Endothelial cell of umbilical vein (primary cell): ENCODE measurements around the gene CLEC20A. TPM values are rescaled to one million over a fixed set of nuclear protein-coding genes. Genes with fewer than 3 reads are reported as not detected.

Experiments
- BruUV-seq: library from RNA; stranded (reverse); fragments of 400-500 nt; replicated peaks from 2 replicates; lab custom pipeline; 2021; lab: Mats Ljungman, UMichigan
- CTCF ChIA-PET: fragments of 300-600, 350-600 bp; sonication (Branson Sonifier 250); formaldehyde crosslinking; loops from one replicate; lab custom pipeline; 2021; ENCODE audit warnings: antibody characterized with exemption, inconsistent platforms; lab: Charles Lee
- POLR2A ChIA-PET: fragments of 300-600, 350-600 bp; sonication (Branson Sonifier 250); formaldehyde crosslinking; loops from one replicate; lab custom pipeline; 2021; ENCODE audit warnings: antibody characterized with exemption, inconsistent platforms; lab: Charles Lee
- DNase-seq: peaks from one replicate; pipeline ENCODE4 v3.0.0-alpha.2; 2011; ENCODE audit warnings: low read depth, low spot score
- FAIRE-seq: peaks from 2 replicates; lab custom pipeline; 2011; peaks lifted over from hg19 to GRCh38; lab: Jason Lieb, UNC
- H2AFZ ChIP-seq: 2 replicates; pipeline ENCODE4 v1.6.0; 2012; ENCODE audit warnings: low read depth, low read length, control low read depth, inconsistent platforms
- H3K27ac ChIP-seq: 2 replicates; pipeline ENCODE4 v1.5.1; 2011; ENCODE audit warnings: low read depth, mild to moderate bottlenecking, control low read depth, low read length, moderate library complexity; ENCODE audit not compliant: insufficient read depth
- H3K27me3 ChIP-seq, 2 experiments: 2 replicates each; pipeline versions ENCODE4 v1.6.0 to v1.6.1; 2011; ENCODE audit warnings: low read length in 2 of 2, mixed read lengths in 1 of 2; ENCODE audit not compliant: control insufficient read depth in 2 of 2, insufficient read depth in 2 of 2
- H3K36me3 ChIP-seq, 2 experiments: 2 replicates in 1 of 2; 3 replicates in 1 of 2; pipeline ENCODE4 v1.5.1; 2011; ENCODE audit warnings: low read length in 2 of 2, mild to moderate bottlenecking in 1 of 2, moderate library complexity in 1 of 2; ENCODE audit not compliant: control insufficient read depth in 2 of 2, insufficient read depth in 2 of 2; ENCODE audit errors: extremely low read depth in 1 of 2
- H3K4me1 ChIP-seq: 3 replicates; pipeline ENCODE4 v1.5.1; 2011; ENCODE audit warnings: mild to moderate bottlenecking, low read length; ENCODE audit not compliant: control insufficient read depth, insufficient read depth; ENCODE audit errors: extremely low read depth
- H3K4me2 ChIP-seq: 2 replicates; pipeline ENCODE4 v1.6.1; 2011; ENCODE audit warnings: low read length, control low read depth, mixed read lengths; ENCODE audit not compliant: insufficient read depth
- H3K4me3 ChIP-seq, 3 experiments: fragments of 200-600 bp in 1 of 3; sonication (generic), shearing (Covaris generic) in 1 of 3; replicated peaks in 1 of 3; 2 replicates each; pipeline ENCODE4 v1.5.1; 2011 to 2016; ENCODE audit warnings: control low read depth in 3 of 3, low read length in 3 of 3, mild to moderate bottlenecking in 2 of 3, inconsistent platforms in 1 of 3, low read depth in 1 of 3, moderate library complexity in 1 of 3; ENCODE audit not compliant: insufficient read depth in 1 of 3
- H3K79me2 ChIP-seq: 2 replicates; pipeline ENCODE4 v1.6.0; 2012; ENCODE audit warnings: low read length, inconsistent platforms; ENCODE audit not compliant: control insufficient read depth, insufficient read depth
- H3K9ac ChIP-seq: replicated peaks from 2 replicates; pipeline ENCODE3; 2011; ENCODE audit warnings: low read length, control low read depth; ENCODE audit not compliant: insufficient read depth; ENCODE audit errors: extremely low read depth
- H3K9me1 ChIP-seq: replicated peaks from 3 replicates; pipeline ENCODE4 v1.6.0; 2011; ENCODE audit warnings: mild to moderate bottlenecking, low read length; ENCODE audit not compliant: control insufficient read depth, insufficient read depth; ENCODE audit errors: extremely low read depth
- H3K9me3 ChIP-seq: replicated peaks from 2 replicates; pipeline ENCODE4 v1.5.1; 2012; ENCODE audit warnings: low read length, inconsistent platforms; ENCODE audit not compliant: control insufficient read depth, insufficient read depth
- H4K20me1 ChIP-seq: replicated peaks from 2 replicates; pipeline ENCODE3; 2011; ENCODE audit warnings: mild to moderate bottlenecking, low read length; ENCODE audit not compliant: control insufficient read depth, insufficient read depth; ENCODE audit errors: extremely low read depth
- CTCF ChIP-seq, 2 donors: IDR thresholded peaks; 1 replicate in 1 of 2; 2 replicates in 1 of 2; pipeline ENCODE4 v1.5.1; 2011; ENCODE audit warnings: low read length in 2 of 2, mild to moderate bottlenecking in 2 of 2, moderate library complexity in 2 of 2, control low read depth in 1 of 2, inconsistent platforms in 1 of 2, low read depth in 1 of 2; ENCODE audit not compliant: insufficient read depth in 1 of 2; ENCODE audit errors: extremely low read depth in 1 of 2
- EZH2 ChIP-seq: IDR thresholded peaks from 2 replicates; pipeline ENCODE4 v1.6.1; 2012; ENCODE audit warnings: borderline replicate concordance, low read depth, mild to moderate bottlenecking, moderate library complexity, low read length, inconsistent platforms; ENCODE audit not compliant: severe bottlenecking
- FOS ChIP-seq: IDR thresholded peaks from 2 replicates; pipeline ENCODE4 v1.6.1; 2011; ENCODE audit warnings: mild to moderate bottlenecking, low read length, moderate library complexity, borderline replicate concordance; ENCODE audit not compliant: insufficient read depth
- GATA2 ChIP-seq: IDR thresholded peaks from 2 replicates; pipeline ENCODE4 v1.7.0; 2011; ENCODE audit warnings: low read depth, mild to moderate bottlenecking, moderate library complexity, mixed read lengths, low read length; ENCODE audit not compliant: insufficient read length, insufficient read depth
- JUN ChIP-seq: IDR thresholded peaks from 2 replicates; pipeline ENCODE4 v1.6.1; 2011; ENCODE audit warnings: borderline replicate concordance, low read depth; ENCODE audit not compliant: insufficient read length, insufficient read depth
- MAX ChIP-seq: IDR thresholded peaks from 2 replicates; pipeline ENCODE4 v1.6.1; 2011; ENCODE audit not compliant: insufficient read depth, insufficient read length
- MYC ChIP-seq: IDR thresholded peaks from one replicate; pipeline ENCODE4 v1.6.1; 2011; ENCODE audit warnings: mild to moderate bottlenecking, low read depth, low read length
- POLR2A ChIP-seq: IDR thresholded peaks from 2 replicates; pipeline ENCODE4 v1.6.1; 2012; ENCODE audit warnings: low read depth, mild to moderate bottlenecking, control low read depth, low read length
- POLR2AphosphoS5 ChIP-seq: IDR thresholded peaks from 2 replicates; pipeline ENCODE4 v1.6.1; 2012; ENCODE audit warnings: low read depth, mild to moderate bottlenecking, control low read depth, low read length, moderate library complexity; ENCODE audit not compliant: insufficient read depth
- dilution Hi-C: fragments of 300-500 bp; cut with MboI; formaldehyde crosslinking; loops from one replicate; pipeline ENCODE4 v1.15.0; 2019; ENCODE audit warnings: low sequenced_read_pairs; ENCODE audit not compliant: extremely low pct_ligation_motif_present
- intact Hi-C: fragments of 100-400 bp; cut with micrococcal nuclease; formaldehyde crosslinking; loops from one replicate; pipeline ENCODE4 v1.10.0; 2022
- polyA plus RNA-seq, 4 experiments: library from polyadenylated mRNA; depleted of rRNA in 3 of 4; stranded (reverse) in 3 of 4; unstranded in 1 of 4; fragments of >200 nt; gene quantifications; 2 replicates each; pipeline versions ENCODE4 v1.2.1 to v1.2.3, GENCODE V29; 2011 to 2012; ENCODE audit warnings: missing spikeins in 1 of 4
- total RNA-seq: library from RNA; stranded (reverse); gene quantifications from 2 replicates; pipeline ENCODE4 v1.2.3, GENCODE V29; 2021

The CLEC20A gene
- total and polyA plus RNA-seq, 2 donors (not counting 3 experiments of a cell fraction or from before 2014, with no cell fraction given) = not detected

DNA sequence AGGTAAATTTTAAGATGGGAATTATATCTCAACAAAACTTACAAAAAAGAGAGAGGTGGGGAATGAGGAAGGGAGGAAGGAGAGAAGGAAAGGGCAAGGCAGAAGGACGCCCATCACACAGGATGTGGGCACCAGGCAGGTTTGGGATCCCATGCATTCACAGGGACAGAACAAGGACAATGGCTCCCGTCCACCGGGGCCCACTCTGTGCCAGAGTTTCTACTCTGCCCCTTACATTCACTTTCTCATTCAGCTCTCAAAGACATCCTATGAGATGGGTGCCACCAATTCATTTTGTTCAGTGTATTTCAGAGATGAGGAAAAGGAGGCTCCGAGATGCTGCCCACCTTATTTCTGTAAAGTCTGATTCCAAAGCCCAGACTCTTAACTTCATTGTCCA is 7.4 kb downstream of the CLEC20A start:
- dilution Hi-C loops = no loop called here
- Histone ChIP-seq H3K27ac (no peak overlapping the region), H3K9me3 (no peaks in the 10 kb centered on the region), H3K9me1 (no peaks in the 10 kb centered on the region), H3K4me3 (no peak overlapping the region), H3K9ac (no peak overlapping the region), H3K36me3 (no peaks in the 10 kb centered on the region), H3K79me2 (no peaks in the 10 kb centered on the region), H4K20me1 (no peaks in the 10 kb centered on the region), H3K4me2 (no peak overlapping the region), H3K27me3 (no peaks in the 10 kb centered on the region), H3K4me1 (peaks cover 20% of the 10 kb centered on the region), H2AFZ (no peak overlapping the region)
- BruUV-seq = no TSS peak
- CTCF ChIA-PET = interaction anchor here (1.1 to 3.8 kb wide), 2 partner anchors 12 to 179 kb away, joined by 3 to 21 read pairs; no protein-coding TSS in a partner anchor
- DNase-seq = no peak
- intact Hi-C loops = no loop called here
- TF ChIP-seq CTCF (IDR thresholded peaks at IDR 0.05; ENCODE audit: extremely low read depth in 1 of 2, insufficient read depth in 1 of 2, low read depth in 1 of 2, low read length in 2 of 2) = no peak
- no peak for FAIRE-seq
- POLR2A ChIA-PET = no interaction called here

DNA sequence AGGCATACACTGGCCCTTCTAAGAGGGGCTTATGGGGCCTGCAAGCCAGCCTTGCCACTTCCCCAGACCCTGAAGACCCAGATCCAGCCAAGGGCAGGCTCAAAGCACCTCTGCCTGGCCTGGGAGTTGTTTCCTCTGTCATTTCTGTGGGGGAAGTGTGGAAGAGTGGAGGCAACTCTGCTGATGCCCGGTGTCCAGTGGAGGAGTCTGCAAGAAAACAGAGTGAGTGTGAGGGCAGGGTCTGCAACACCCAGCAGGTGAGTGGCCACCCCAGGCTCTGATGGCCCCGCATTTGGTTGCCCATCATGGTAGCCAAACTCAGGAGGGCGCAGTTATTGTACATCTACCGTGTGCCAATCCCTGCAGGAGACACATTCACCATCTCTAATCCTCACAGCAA is 8.4 kb downstream of the CLEC20A start:
- no peak for TF ChIP-seq MYC
- no peak for TF ChIP-seq POLR2A
- no peak for TF ChIP-seq MAX
- TF ChIP-seq POLR2AphosphoS5 = no peak
- TF ChIP-seq EZH2 = no peak
- TF ChIP-seq GATA2 = no peak
- no peak for TF ChIP-seq JUN
- TF ChIP-seq FOS = no peak
- TF ChIP-seq CTCF (IDR thresholded peaks at IDR 0.05; ENCODE audit: extremely low read depth in 1 of 2, insufficient read depth in 1 of 2, low read depth in 1 of 2, low read length in 2 of 2) = no peak
- dilution Hi-C loops (no loop called here), intact Hi-C loops (no loop called here)
- Histone ChIP-seq H3K27me3 (no peaks in the 10 kb centered on the region), H3K27ac (no peak overlapping the region), H3K79me2 (no peaks in the 10 kb centered on the region), H3K4me3 (no peak overlapping the region), H3K36me3 (no peaks in the 10 kb centered on the region), H4K20me1 (no peaks in the 10 kb centered on the region), H2AFZ (no peak overlapping the region), H3K4me2 (no peak overlapping the region), H3K9me1 (no peaks in the 10 kb centered on the region), H3K4me1 (peaks cover 20% of the 10 kb centered on the region), H3K9ac (no peak overlapping the region), H3K9me3 (no peaks in the 10 kb centered on the region)
- CTCF ChIA-PET = interaction anchor here (1.0 kb wide), 1 partner anchor 17 kb away, joined by 3 read pairs; no protein-coding TSS in a partner anchor
- POLR2A ChIA-PET = no interaction called here
- DNase-seq (no peak), FAIRE-seq (no peak)
- no TSS peak for BruUV-seq
